Endothelial cell (in vitro differentiated cells): Measurements from ENCODE around the gene PRSS22. TPM values are rescaled to one million over a fixed set of nuclear protein-coding genes. Genes with fewer than 3 reads are reported as not detected.

Experiments
- DNase-seq: peaks from one replicate; pipeline ENCODE4 v3.0.0; 2021; ENCODE audit warnings: low spot score
- H3K27ac Mint-ChIP-seq: one replicate; pipeline ENCODE4 v1.8.0; 2021; ENCODE audit warnings: mixed read lengths, inconsistent platforms; ENCODE audit not compliant: unreplicated experiment
- H3K27me3 Mint-ChIP-seq: one replicate; pipeline ENCODE4 v1.8.0; 2021; ENCODE audit warnings: mild to moderate bottlenecking, moderate library complexity, mixed read lengths, inconsistent platforms; ENCODE audit not compliant: unreplicated experiment
- H3K36me3 Mint-ChIP-seq: one replicate; pipeline ENCODE4 v1.8.0; 2021; ENCODE audit warnings: mild to moderate bottlenecking, low read depth, mixed read lengths, inconsistent platforms; ENCODE audit not compliant: unreplicated experiment
- H3K4me1 Mint-ChIP-seq: one replicate; pipeline ENCODE4 v1.8.0; 2021; ENCODE audit warnings: mild to moderate bottlenecking, mixed read lengths, inconsistent platforms; ENCODE audit not compliant: unreplicated experiment
- H3K4me3 Mint-ChIP-seq: one replicate; pipeline ENCODE4 v1.8.0; 2021; ENCODE audit warnings: mild to moderate bottlenecking, mixed read lengths, inconsistent platforms; ENCODE audit not compliant: unreplicated experiment
- H3K9me3 Mint-ChIP-seq: one replicate; pipeline ENCODE4 v1.8.0; 2021; ENCODE audit warnings: mixed read lengths, inconsistent platforms; ENCODE audit not compliant: unreplicated experiment
- CTCF ChIP-seq: fragments of 200-600 bp; sonication (generic); IDR thresholded peaks from one replicate; pipeline ENCODE4 v1.5.0; 2021; ENCODE audit warnings: antibody characterized with exemption; ENCODE audit not compliant: unreplicated experiment
- total RNA-seq: library from RNA; stranded (reverse); fragmentation: NEBNext Ultra II Directional; extraction: Animal tissue kit (Norgen Biotek cat#: 25700); gene quantifications from one replicate; pipeline ENCODE4 v1.2.1, GENCODE V29; 2021; ENCODE audit not compliant: unreplicated experiment

PRSS22 gene
- total RNA-seq, 1 donor from 2014 or later: 0.59 TPM

- Mint-ChIP-seq H3K27me3 (peaks cover 4% of the 10 kb centered on the region), H3K36me3 (no peaks in the 10 kb centered on the region), H3K9me3 (no peaks in the 10 kb centered on the region), H3K4me3 (no peak overlapping the region), H3K4me1 (no peaks in the 10 kb centered on the region), H3K27ac (no peak overlapping the region)
- DNase-seq: no peak
- TF ChIP-seq CTCF: no peak
Observed at GRCh38 chr16:2871926-2872325, 14.0 kb upstream of the PRSS22 start.

GRCh38 chr16:2867987-2868789, 10.2 kb upstream of the PRSS22 start:
- H3K36me3 Mint-ChIP-seq: no peaks in the 10 kb centered on the region
- peak; percentile 96 for TF ChIP-seq CTCF
- no peaks in the 10 kb centered on the region for H3K9me3 Mint-ChIP-seq
- peaks cover 12% of the 10 kb centered on the region for H3K4me1 Mint-ChIP-seq
- peaks cover 4% of the 10 kb centered on the region for H3K27me3 Mint-ChIP-seq
- peak overlapping the region; percentile 96 for H3K27ac Mint-ChIP-seq
- H3K4me3 Mint-ChIP-seq: peak overlapping the region; percentile 84
- DNase-seq: peak; percentile 98

GRCh38 chr16:2867661-2867986, 9.7 kb upstream of the PRSS22 start:
- H3K4me1 Mint-ChIP-seq: peaks cover 12% of the 10 kb centered on the region

GRCh38 chr16:2866431-2866830, 8.5 kb upstream of the PRSS22 start:
- no peak overlapping the region for H3K4me3 Mint-ChIP-seq
- no peak for TF ChIP-seq CTCF
- no peaks in the 10 kb centered on the region for H3K36me3 Mint-ChIP-seq
- no peak overlapping the region for H3K27ac Mint-ChIP-seq
- no peaks in the 10 kb centered on the region for H3K9me3 Mint-ChIP-seq
- peaks cover 4% of the 10 kb centered on the region for H3K27me3 Mint-ChIP-seq
- DNase-seq: no peak
- peaks cover 12% of the 10 kb centered on the region for H3K4me1 Mint-ChIP-seq

More at GRCh38 chr16:2867661-2867986, 9.7 kb upstream of the PRSS22 start:
- Mint-ChIP-seq H3K9me3 (no peaks in the 10 kb centered on the region), H3K36me3 (no peaks in the 10 kb centered on the region), H3K4me3 (peak overlapping the region; percentile 84), H3K27me3 (peaks cover 4% of the 10 kb centered on the region), H3K27ac (peak overlapping the region; percentile 96)
- DNase-seq: no peak
- TF ChIP-seq CTCF: no peak

- Mint-ChIP-seq H3K27me3 (peaks cover 4% of the 10 kb centered on the region), H3K4me1 (peaks cover 12% of the 10 kb centered on the region), H3K4me3 (no peak overlapping the region), H3K27ac (no peak overlapping the region), H3K36me3 (no peaks in the 10 kb centered on the region), H3K9me3 (no peaks in the 10 kb centered on the region)
- DNase-seq: no peak
- TF ChIP-seq CTCF: no peak
Observed at GRCh38 chr16:2865651-2866050, 7.7 kb upstream of the PRSS22 start.
